KMS-11 (cell line): Measurements from ENCODE around the gene RAD1.

ENCODE experiments used
- H2AFZ ChIP-seq: fragments of 200-600 bp; sonication (generic); 2 replicates; pipeline ENCODE4 v1.6.1; 2016; ENCODE audit warnings: antibody characterized with exemption, mixed run types, low read depth
- H3K27ac ChIP-seq: fragments of 200-600 bp; sonication (generic); 2 replicates; pipeline ENCODE4 v1.6.1; 2016; ENCODE audit warnings: mild to moderate bottlenecking, mixed run types
- H3K27me3 ChIP-seq: fragments of 200-600 bp; sonication (generic); 2 replicates; pipeline ENCODE4 v1.6.1; 2017; ENCODE audit warnings: mild to moderate bottlenecking, low read depth, mixed run types, moderate library complexity; ENCODE audit not compliant: insufficient read depth
- H3K36me3 ChIP-seq: fragments of 200-600 bp; sonication (generic); 2 replicates; pipeline ENCODE4 v1.6.1; 2017; ENCODE audit warnings: mild to moderate bottlenecking, mixed run types; ENCODE audit not compliant: insufficient read depth
- H3K4me1 ChIP-seq: fragments of 200-600 bp; sonication (generic); 2 replicates; pipeline ENCODE4 v1.6.1; 2016; ENCODE audit warnings: mild to moderate bottlenecking, low read depth, mixed run types; ENCODE audit not compliant: poor library complexity, severe bottlenecking
- H3K4me2 ChIP-seq: fragments of 200-600 bp; sonication (generic); 2 replicates; pipeline ENCODE4 v1.7.0; 2016; ENCODE audit warnings: mild to moderate bottlenecking, mixed run types
- H3K4me3 ChIP-seq: fragments of 200-600 bp; sonication (generic); IDR thresholded peaks from 2 replicates; pipeline ENCODE4 v1.6.1; 2017; ENCODE audit warnings: low read depth, low read length, mixed read lengths; ENCODE audit not compliant: insufficient read depth
- H3K79me2 ChIP-seq: fragments of 200-600 bp; sonication (generic); 2 replicates; pipeline ENCODE4 v1.6.1; 2016; ENCODE audit warnings: low read depth, mixed run types; ENCODE audit not compliant: insufficient read depth
- H3K9ac ChIP-seq: fragments of 200-600 bp; sonication (generic); 2 replicates; pipeline ENCODE4 v1.6.1; 2016; ENCODE audit warnings: mild to moderate bottlenecking, mixed run types
- H4K20me1 ChIP-seq: fragments of 200-600 bp; sonication (generic); 2 replicates; pipeline ENCODE4 v1.6.1; 2016; ENCODE audit warnings: mild to moderate bottlenecking, mixed run types; ENCODE audit not compliant: insufficient read depth
- CTCF ChIP-seq: fragments of 200-600 bp; sonication (generic); conservative IDR thresholded peaks from 2 replicates; pipeline ENCODE4 v1.6.1; 2017; ENCODE audit warnings: low read depth, mild to moderate bottlenecking, antibody characterized with exemption, low read length, moderate library complexity, mixed read lengths

Gene RAD1

DNA sequence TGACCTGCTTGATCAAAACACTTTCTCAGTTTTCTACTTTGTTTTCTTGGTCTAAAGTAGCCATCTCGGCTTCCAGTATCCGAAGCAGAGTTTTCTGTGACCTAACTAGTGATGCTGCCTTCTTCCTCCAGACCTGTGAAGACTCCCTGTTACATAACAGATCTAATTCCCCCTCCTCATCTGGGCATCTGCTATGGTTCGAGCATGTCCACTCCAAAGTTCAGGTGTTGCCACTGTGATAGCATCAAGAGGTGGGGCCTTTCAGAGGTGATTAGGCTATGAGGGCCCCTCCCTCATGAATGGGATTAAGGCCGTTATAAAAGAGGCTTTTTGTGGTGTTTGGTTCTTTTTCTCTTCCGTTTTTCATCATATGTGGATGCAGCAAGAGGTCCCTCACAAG lies 56.1 kb downstream of the RAD1 start:
- Histone ChIP-seq H3K36me3 (no peaks in the 10 kb centered on the region), H3K27me3 (no peaks in the 10 kb centered on the region), H3K4me2 (no peak overlapping the region), H3K79me2 (no peaks in the 10 kb centered on the region), H3K4me1 (no peaks in the 10 kb centered on the region), H2AFZ (no peak overlapping the region), H3K9ac (no peak overlapping the region), H3K4me3 (no peak overlapping the region), H3K27ac (no peak overlapping the region), H4K20me1 (no peaks in the 10 kb centered on the region)
- no peak for TF ChIP-seq CTCF

DNA sequence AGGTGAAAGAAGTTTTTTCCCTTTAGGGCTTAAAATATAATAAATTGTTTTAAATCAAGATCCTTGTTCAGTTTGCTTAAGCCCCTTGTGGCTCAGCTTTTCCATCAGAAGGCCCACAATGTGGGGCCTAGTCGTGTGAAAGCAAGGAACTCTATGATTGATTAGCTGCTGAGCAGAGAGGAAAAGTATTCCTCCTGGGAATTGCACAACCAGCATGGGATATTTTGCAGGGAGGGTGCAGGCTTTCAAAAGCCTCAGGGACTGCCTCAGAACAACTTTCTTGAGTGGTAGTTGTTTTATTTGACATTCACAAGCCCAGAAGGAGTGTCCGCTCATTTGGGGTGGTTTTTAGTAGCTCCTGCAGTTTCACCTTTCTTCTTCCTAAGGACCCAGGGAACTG lies 56.5 kb downstream of the RAD1 start:
- H4K20me1 ChIP-seq: no peaks in the 10 kb centered on the region
- no peak for TF ChIP-seq CTCF
- H3K27ac ChIP-seq: no peak overlapping the region
- no peaks in the 10 kb centered on the region for H3K4me1 ChIP-seq
- H3K4me2 ChIP-seq: no peak overlapping the region
- H3K4me3 ChIP-seq: no peak overlapping the region
- no peak overlapping the region for H3K9ac ChIP-seq
- H3K79me2 ChIP-seq: no peaks in the 10 kb centered on the region
- no peaks in the 10 kb centered on the region for H3K27me3 ChIP-seq
- no peaks in the 10 kb centered on the region for H3K36me3 ChIP-seq
- H2AFZ ChIP-seq: no peak overlapping the region

GRCh38 chr5:34857894-34858293 lies 57.4 kb downstream of the RAD1 start:
- Histone ChIP-seq H3K4me3 (no peak overlapping the region), H3K79me2 (no peaks in the 10 kb centered on the region), H3K27ac (no peak overlapping the region), H4K20me1 (no peaks in the 10 kb centered on the region), H3K9ac (no peak overlapping the region), H3K4me2 (no peak overlapping the region), H3K4me1 (no peaks in the 10 kb centered on the region), H2AFZ (no peak overlapping the region), H3K36me3 (no peaks in the 10 kb centered on the region), H3K27me3 (no peaks in the 10 kb centered on the region)
- TF ChIP-seq CTCF: no peak

- Histone ChIP-seq H3K4me2 (no peak overlapping the region), H3K4me3 (no peak overlapping the region), H3K4me1 (no peaks in the 10 kb centered on the region), H4K20me1 (no peaks in the 10 kb centered on the region), H3K27ac (no peak overlapping the region), H3K79me2 (no peaks in the 10 kb centered on the region), H3K9ac (no peak overlapping the region), H2AFZ (no peak overlapping the region), H3K36me3 (no peaks in the 10 kb centered on the region), H3K27me3 (no peaks in the 10 kb centered on the region)
- no peak for TF ChIP-seq CTCF
These were observed 58.1 kb downstream of the RAD1 start for GRCh38 chr5:34857161-34857560.
